ENCODE data around the gene STAC3. TPM values are rescaled to one million over a fixed set of nuclear protein-coding genes. Genes with fewer than 3 reads are reported as not detected.
A peak's percentile ranks its signal among the peaks of the same experiment; 100 is the strongest.

The STAC3 gene
- total and polyA plus RNA-seq, 9 of the 15 experiments (the other 6 are each of a cell fraction or from before 2014, with no cell fraction given) = 0.45 to 6.4 (median 3.3) TPM

DNA sequence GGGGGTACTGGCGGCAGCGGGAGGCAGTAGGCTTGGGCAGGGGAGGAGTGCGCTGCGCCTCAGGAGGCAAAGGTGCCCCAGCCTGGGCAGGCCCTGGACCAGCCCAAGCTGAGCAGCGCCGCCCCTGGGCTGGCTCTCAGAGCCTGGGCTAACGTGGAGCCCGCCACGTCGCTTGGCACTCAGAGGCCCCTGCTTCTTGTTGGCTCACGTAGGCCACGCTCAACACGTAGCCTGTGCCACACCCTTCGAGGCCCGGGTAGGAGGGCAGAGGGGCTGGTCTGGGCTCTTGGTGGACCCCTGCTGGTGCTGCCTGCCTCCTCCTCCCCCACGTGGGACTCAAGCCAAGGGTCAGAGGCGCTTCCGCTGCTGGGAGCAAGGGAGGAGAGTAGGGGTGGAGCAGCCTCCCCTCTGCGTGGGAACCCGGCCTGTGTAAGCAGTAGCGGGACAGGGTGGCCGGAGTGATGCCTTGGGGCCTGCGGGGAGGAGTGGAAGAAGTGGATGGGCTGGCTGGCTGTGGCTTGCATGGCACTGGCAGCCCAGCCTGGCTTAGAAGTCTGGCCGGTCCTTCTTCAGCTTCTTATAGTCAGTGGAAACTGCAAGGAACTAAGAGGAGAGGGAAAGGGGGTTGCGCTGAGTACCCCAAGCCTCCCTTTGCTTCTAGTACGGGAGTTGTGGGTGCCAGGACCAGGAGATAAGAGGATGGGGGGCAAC, 15.8 kb downstream of the STAC3 start (continued):
- no peak for TF ChIP-seq NR1H2 (CRISPR knock-in tag; IDR thresholded peaks at IDR 0.05)
- TF ChIP-seq SAP30 (IDR thresholded peaks at IDR 0.05; ENCODE audit: borderline replicate concordance, insufficient read depth, low read depth, low read length, poor library complexity, severe bottlenecking) = no peak
- TF ChIP-seq ZNF184 (CRISPR knock-in tag; IDR thresholded peaks at IDR 0.05) = no peak
- TF ChIP-seq ILK (tag; IDR thresholded peaks at IDR 0.05; ENCODE audit: borderline replicate concordance, low read depth) = no peak
- TF ChIP-seq, protein P1, sequence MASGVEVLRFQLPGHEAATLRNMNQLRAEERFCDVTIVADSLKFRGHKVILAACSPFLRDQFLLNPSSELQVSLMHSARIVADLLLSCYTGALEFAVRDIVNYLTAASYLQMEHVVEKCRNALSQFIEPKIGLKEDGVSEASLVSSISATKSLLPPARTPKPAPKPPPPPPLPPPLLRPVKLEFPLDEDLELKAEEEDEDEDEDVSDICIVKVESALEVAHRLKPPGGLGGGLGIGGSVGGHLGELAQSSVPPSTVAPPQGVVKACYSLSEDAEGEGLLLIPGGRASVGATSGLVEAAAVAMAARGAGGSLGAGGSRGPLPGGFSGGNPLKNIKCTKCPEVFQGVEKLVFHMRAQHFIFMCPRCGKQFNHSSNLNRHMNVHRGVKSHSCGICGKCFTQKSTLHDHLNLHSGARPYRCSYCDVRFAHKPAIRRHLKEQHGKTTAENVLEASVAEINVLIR (CRISPR knock-in tag; IDR thresholded peaks at IDR 0.05) = no peak
- no peak for TF ChIP-seq ZKSCAN8 (CRISPR knock-in tag; IDR thresholded peaks at IDR 0.05)
- TF ChIP-seq TFAM (CRISPR knock-in tag; conservative IDR thresholded peaks at IDR 0.05) = no peak
- no peak for TF ChIP-seq FUS (optimal IDR thresholded peaks at IDR 0.05; ENCODE audit: low read depth, low read length)
- TF ChIP-seq ZNF655 (CRISPR knock-in tag; IDR thresholded peaks at IDR 0.05) = no peak
- no peak for TF ChIP-seq ZNF124 (CRISPR knock-in tag; IDR thresholded peaks at IDR 0.05)
- no peak for TF ChIP-seq TARDBP (IDR thresholded peaks at IDR 0.05)
- TF ChIP-seq, protein P2, sequence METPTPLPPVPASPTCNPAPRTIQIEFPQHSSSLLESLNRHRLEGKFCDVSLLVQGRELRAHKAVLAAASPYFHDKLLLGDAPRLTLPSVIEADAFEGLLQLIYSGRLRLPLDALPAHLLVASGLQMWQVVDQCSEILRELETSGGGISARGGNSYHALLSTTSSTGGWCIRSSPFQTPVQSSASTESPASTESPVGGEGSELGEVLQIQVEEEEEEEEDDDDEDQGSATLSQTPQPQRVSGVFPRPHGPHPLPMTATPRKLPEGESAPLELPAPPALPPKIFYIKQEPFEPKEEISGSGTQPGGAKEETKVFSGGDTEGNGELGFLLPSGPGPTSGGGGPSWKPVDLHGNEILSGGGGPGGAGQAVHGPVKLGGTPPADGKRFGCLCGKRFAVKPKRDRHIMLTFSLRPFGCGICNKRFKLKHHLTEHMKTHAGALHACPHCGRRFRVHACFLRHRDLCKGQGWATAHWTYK (CRISPR knock-in tag; IDR thresholded peaks at IDR 0.05) = peak; percentile 72; the same call in 1 of the 2 replicates
- peak; percentile 48 for TF ChIP-seq ZFP36 (IDR thresholded peaks at IDR 0.05; ENCODE audit: low read depth, low read length, partially characterized antibody)
- TF ChIP-seq CTBP1 (IDR thresholded peaks at IDR 0.05; ENCODE audit: borderline replicate concordance) = no peak
- no peak for TF ChIP-seq NEUROD1 (IDR thresholded peaks at IDR 0.05; ENCODE audit: borderline replicate concordance, low read depth, low read length, partially characterized antibody)
- TF ChIP-seq KAT8 (IDR thresholded peaks at IDR 0.05; ENCODE audit: low read depth) = no peak
- TF ChIP-seq LCOR (CRISPR knock-in tag; IDR thresholded peaks at IDR 0.05) = no peak
- TF ChIP-seq USF1 (CRISPR knock-in tag; IDR thresholded peaks at IDR 0.05) = peak; percentile 40
- no peak for TF ChIP-seq TCF7L2 (IDR thresholded peaks at IDR 0.05; ENCODE audit: low read depth, low read length)
- TF ChIP-seq ELF4 (CRISPR knock-in tag; IDR thresholded peaks at IDR 0.05) = no peak
- TF ChIP-seq, protein P3, sequence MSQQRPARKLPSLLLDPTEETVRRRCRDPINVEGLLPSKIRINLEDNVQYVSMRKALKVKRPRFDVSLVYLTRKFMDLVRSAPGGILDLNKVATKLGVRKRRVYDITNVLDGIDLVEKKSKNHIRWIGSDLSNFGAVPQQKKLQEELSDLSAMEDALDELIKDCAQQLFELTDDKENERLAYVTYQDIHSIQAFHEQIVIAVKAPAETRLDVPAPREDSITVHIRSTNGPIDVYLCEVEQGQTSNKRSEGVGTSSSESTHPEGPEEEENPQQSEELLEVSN (IDR thresholded peaks at IDR 0.05; ENCODE audit: borderline replicate concordance in 1 of 2, extremely low read depth in 1 of 2, insufficient read depth in 1 of 2, insufficient read length in 1 of 2, low read depth in 1 of 2, low read length in 1 of 2, poor library complexity in 1 of 2, severe bottlenecking in 1 of 2) = peak in 1 of 2 experiments; percentile 25
- no peak for TF ChIP-seq MXI1 (IDR thresholded peaks at IDR 0.05; ENCODE audit: low read depth, low read length)
